Karpas-422 (cell line): Measurements from ENCODE around the gene MRM1. TPM values are rescaled to one million over a fixed set of nuclear protein-coding genes. Genes with fewer than 3 reads are reported as not detected.
A peak's percentile ranks its signal among the peaks of the same experiment; 100 is the strongest.

ENCODE experiments used
- DNase-seq: peaks from one replicate; pipeline ENCODE4 v3.0.0-alpha.2; 2015
- H2AFZ ChIP-seq: fragments of 200-600 bp; sonication (generic); 2 replicates; pipeline ENCODE4 v1.6.1; 2014; ENCODE audit warnings: antibody characterized with exemption, low read length, mixed read lengths
- H3K27ac ChIP-seq: fragments of 200-600 bp; sonication (generic); 2 replicates; pipeline ENCODE4 v1.5.1; 2014; ENCODE audit warnings: mild to moderate bottlenecking, low read length, moderate library complexity
- H3K27me3 ChIP-seq: fragments of 200-600 bp; sonication (generic); 2 replicates; pipeline ENCODE4 v1.6.1; 2014; ENCODE audit warnings: low read length, mixed read lengths
- H3K36me3 ChIP-seq: fragments of 200-600 bp; sonication (generic); 2 replicates; pipeline ENCODE4 v1.6.1; 2014; ENCODE audit warnings: low read length, mixed read lengths; ENCODE audit not compliant: insufficient read depth
- H3K4me1 ChIP-seq: fragments of 200-600 bp; sonication (generic); 2 replicates; pipeline ENCODE4 v1.6.1; 2014; ENCODE audit warnings: mild to moderate bottlenecking, low read length, mixed read lengths
- H3K4me2 ChIP-seq: fragments of 200-600 bp; sonication (generic); 2 replicates; pipeline ENCODE4 v1.6.1; 2014; ENCODE audit warnings: low read length, low read depth, mild to moderate bottlenecking; ENCODE audit not compliant: poor library complexity, severe bottlenecking
- H3K4me3 ChIP-seq: fragments of 200-600 bp; sonication (generic); 2 replicates; pipeline ENCODE4 v1.5.1; 2014; ENCODE audit warnings: mild to moderate bottlenecking, antibody characterized with exemption, low read length, mixed read lengths
- H3K79me2 ChIP-seq: fragments of 200-600 bp; sonication (generic); 2 replicates; pipeline ENCODE4 v1.6.1; 2014; ENCODE audit warnings: mild to moderate bottlenecking, low read length, mixed read lengths
- H3K9ac ChIP-seq: fragments of 200-600 bp; sonication (generic); 2 replicates; pipeline ENCODE4 v1.6.0; 2014; ENCODE audit warnings: low read length
- H3K9me2 ChIP-seq: fragments of 200-600 bp; sonication (generic), shearing (Covaris generic); replicated peaks from 2 replicates; pipeline ENCODE4 v1.6.0; 2014; ENCODE audit warnings: mild to moderate bottlenecking, low read length, moderate library complexity; ENCODE audit not compliant: insufficient read depth
- H3K9me3 ChIP-seq: fragments of 300-700, 200-600 bp; sonication (generic); 2 replicates; pipeline ENCODE4 v1.6.1; 2014; ENCODE audit warnings: low read length, mixed read lengths
- H4K20me1 ChIP-seq: fragments of 200-600 bp; sonication (generic); 2 replicates; pipeline ENCODE4 v1.6.1; 2014; ENCODE audit warnings: mild to moderate bottlenecking, antibody characterized with exemption, low read length, low read depth; ENCODE audit not compliant: insufficient read depth
- total RNA-seq: library from RNA; depleted of rRNA; stranded (reverse); fragments of >200 nt; shearing (Covaris generic); gene quantifications from 2 replicates; pipeline ENCODE4 v1.2.3, GENCODE V29; 2014; ENCODE audit warnings: low replicate concordance

The MRM1 gene
- total RNA-seq, 1 experiment from 2014 or later, result 11.7 TPM

- Histone ChIP-seq H2AFZ (no peak overlapping the region), H3K27ac (peak overlapping the region; percentile 54), H3K9me2 (no peaks in the 10 kb centered on the region), H3K79me2 (peaks cover 36% of the 10 kb centered on the region), H3K4me3 (no peak overlapping the region), H3K36me3 (peaks cover 37% of the 10 kb centered on the region), H3K9ac (0 out of 2 replicates have a peak overlapping the region, but pooled peaks have one; percentile 8), H3K9me3 (no peaks in the 10 kb centered on the region), H3K27me3 (no peaks in the 10 kb centered on the region), H3K4me1 (peaks cover 40% of the 10 kb centered on the region), H3K4me2 (peak overlapping the region; percentile 3), H4K20me1 (no peaks in the 10 kb centered on the region)
- DNase-seq, result peak; percentile 48
Measured at GRCh38 chr17:36590082-36590481, 11.3 kb upstream of the MRM1 start.

- H2AFZ ChIP-seq, result no peak within 1 kb of the TSS; the same call in 1 of the 2 replicates
- peak; percentile 89 for DNase-seq
- H3K9ac ChIP-seq, result peak within 1 kb of the TSS; percentile 95
- H4K20me1 ChIP-seq, result no peaks in the 10 kb centered on the region
- no peaks in the 10 kb centered on the region for H3K9me3 ChIP-seq
- peaks cover 24% of the 10 kb centered on the region; the same call in 1 of the 2 replicates for H3K36me3 ChIP-seq
- peak within 1 kb of the TSS; percentile 96 for H3K4me2 ChIP-seq
- H3K27me3 ChIP-seq, result no peaks in the 10 kb centered on the region
- peak within 1 kb of the TSS; percentile 96 for H3K4me3 ChIP-seq
- H3K9me2 ChIP-seq, result no peaks in the 10 kb centered on the region
- H3K79me2 ChIP-seq, result peaks cover 33% of the 10 kb centered on the region
- peaks cover 40% of the 10 kb centered on the region for H3K4me1 ChIP-seq
- H3K27ac ChIP-seq, result peak within 1 kb of the TSS; percentile 54
Measured at GRCh38 chr17:36591434-36592315, 9.7 kb upstream of the MRM1 start, which contains the start of gene DHRS11. Gene DHRS11, plus strand, starts transcription at chr17:36591879. Its CDS starts 131 bp downstream, at chr17:36592010.

GRCh38 chr17:36592316-36592715 lies 9.1 kb upstream of the MRM1 start:
- Histone ChIP-seq H3K9me3 (no peaks in the 10 kb centered on the region), H3K4me1 (peaks cover 40% of the 10 kb centered on the region), H3K79me2 (peaks cover 33% of the 10 kb centered on the region), H2AFZ (no peak overlapping the region; the same call in 1 of the 2 replicates), H4K20me1 (no peaks in the 10 kb centered on the region), H3K4me3 (peak overlapping the region; percentile 96), H3K9me2 (no peaks in the 10 kb centered on the region), H3K9ac (peak overlapping the region; percentile 95), H3K36me3 (peaks cover 19% of the 10 kb centered on the region; the same call in 1 of the 2 replicates), H3K27ac (peak overlapping the region; percentile 44; the same call in 1 of the 2 replicates), H3K27me3 (no peaks in the 10 kb centered on the region), H3K4me2 (peak overlapping the region; percentile 96)
- peak; percentile 63 for DNase-seq

- DNase-seq, result no peak
- Histone ChIP-seq H3K9ac (peak overlapping the region; percentile 95), H3K79me2 (peaks cover 33% of the 10 kb centered on the region)
Measured at GRCh38 chr17:36592716-36593321, 8.6 kb upstream of the MRM1 start.

GRCh38 chr17:36593656-36594316 lies 7.6 kb upstream of the MRM1 start:
- H3K27ac ChIP-seq, result no peak overlapping the region
- H3K36me3 ChIP-seq, result peaks cover 11% of the 10 kb centered on the region; the same call in 1 of the 2 replicates
- no peak overlapping the region for H2AFZ ChIP-seq
- peak overlapping the region; percentile 96 for H3K4me2 ChIP-seq
- H3K79me2 ChIP-seq, result peaks cover 33% of the 10 kb centered on the region
- H3K4me3 ChIP-seq, result no peak overlapping the region; the same call in 1 of the 2 replicates
- H3K4me1 ChIP-seq, result peaks cover 40% of the 10 kb centered on the region
- H3K9me3 ChIP-seq, result no peaks in the 10 kb centered on the region
- no peak for DNase-seq
- no peaks in the 10 kb centered on the region for H3K9me2 ChIP-seq
- H4K20me1 ChIP-seq, result no peaks in the 10 kb centered on the region
- H3K9ac ChIP-seq, result peak overlapping the region; percentile 95; the same call in 1 of the 2 replicates
- H3K27me3 ChIP-seq, result no peaks in the 10 kb centered on the region

More at GRCh38 chr17:36592716-36593321, 8.6 kb upstream of the MRM1 start:
- no peaks in the 10 kb centered on the region for H3K9me2 ChIP-seq
- no peaks in the 10 kb centered on the region for H4K20me1 ChIP-seq
- peaks cover 40% of the 10 kb centered on the region for H3K4me1 ChIP-seq
- H3K27me3 ChIP-seq, result no peaks in the 10 kb centered on the region
- H3K36me3 ChIP-seq, result peaks cover 16% of the 10 kb centered on the region; the same call in 1 of the 2 replicates
- no peak overlapping the region for H2AFZ ChIP-seq
- peak overlapping the region; percentile 96 for H3K4me3 ChIP-seq
- H3K9me3 ChIP-seq, result no peaks in the 10 kb centered on the region
- H3K4me2 ChIP-seq, result peak overlapping the region; percentile 96
- H3K27ac ChIP-seq, result no peak overlapping the region

- Histone ChIP-seq H3K4me1 (peaks cover 35% of the 10 kb centered on the region), H3K4me3 (no peak overlapping the region), H3K79me2 (peaks cover 33% of the 10 kb centered on the region), H3K36me3 (peaks cover 4% of the 10 kb centered on the region; the same call in 1 of the 2 replicates), H3K27me3 (no peaks in the 10 kb centered on the region), H3K9me3 (no peaks in the 10 kb centered on the region), H4K20me1 (no peaks in the 10 kb centered on the region), H2AFZ (no peak overlapping the region), H3K9me2 (no peaks in the 10 kb centered on the region), H3K9ac (no peak overlapping the region), H3K27ac (no peak overlapping the region), H3K4me2 (no peak overlapping the region)
- DNase-seq, result no peak
Measured at GRCh38 chr17:36594626-36595401, 6.6 kb upstream of the MRM1 start.

- Histone ChIP-seq H3K9me3 (no peaks in the 10 kb centered on the region), H3K36me3 (no peaks in the 10 kb centered on the region), H3K4me2 (no peak overlapping the region), H3K4me1 (peaks cover 33% of the 10 kb centered on the region), H3K9ac (no peak overlapping the region), H2AFZ (no peak overlapping the region), H3K79me2 (peaks cover 36% of the 10 kb centered on the region), H3K27me3 (no peaks in the 10 kb centered on the region), H4K20me1 (no peaks in the 10 kb centered on the region), H3K4me3 (no peak overlapping the region), H3K9me2 (no peaks in the 10 kb centered on the region), H3K27ac (no peak overlapping the region)
- no peak for DNase-seq
Measured at GRCh38 chr17:36597226-36597625, 4.2 kb upstream of the MRM1 start.
